GM11168 (cell line): ENCODE results near the gene PARP1.

Experiments used
- in situ Hi-C: fragments of 300-500 bp; cut with MboI; formaldehyde crosslinking; loops from one replicate; pipeline ENCODE4 v1.12.0; 2022; ENCODE audit warnings: low sequenced_read_pairs; ENCODE audit not compliant: unreplicated experiment

The PARP1 gene

DNA sequence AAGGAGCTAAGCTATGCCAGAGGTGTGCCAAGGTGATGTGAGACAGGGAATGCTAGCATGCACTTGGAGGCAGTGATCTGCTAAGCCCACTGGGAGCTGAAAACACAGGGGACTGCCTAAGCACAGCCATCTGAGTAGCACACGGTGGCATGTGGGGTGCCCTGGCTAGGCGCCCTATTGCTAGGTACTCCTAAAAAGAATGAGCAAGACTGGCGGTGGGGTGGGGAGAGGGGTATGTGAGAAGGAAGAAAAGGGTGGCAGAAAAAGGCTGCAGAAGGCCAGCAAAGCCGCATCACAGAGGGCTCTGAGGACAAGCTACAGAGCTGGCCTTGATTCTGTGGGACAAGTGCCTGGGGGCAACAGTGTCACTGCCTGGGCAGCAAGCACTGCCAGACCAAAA is 23.9 kb downstream of the PARP1 start:
- in situ Hi-C loops: no loop called here

DNA sequence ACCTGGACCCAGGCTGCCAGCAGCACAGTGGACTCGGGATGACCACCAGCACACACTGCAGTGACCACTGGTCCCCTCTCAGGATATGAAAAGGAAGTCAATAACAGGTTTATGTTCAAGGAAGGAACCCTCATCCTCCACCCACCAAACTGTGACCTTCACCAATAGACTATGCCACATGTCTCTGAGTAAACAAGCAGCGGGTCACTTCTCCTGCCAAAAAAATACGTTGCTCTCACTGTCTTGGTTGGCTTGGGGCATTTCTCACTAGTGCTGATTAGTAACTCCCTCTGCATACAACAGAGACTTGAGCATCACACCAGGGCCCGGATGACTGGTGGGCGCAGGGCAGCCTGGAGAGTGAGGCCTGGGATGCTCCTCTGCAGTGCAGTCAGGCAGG is 25.9 kb downstream of the PARP1 start:
- in situ Hi-C loops: no loop called here

DNA sequence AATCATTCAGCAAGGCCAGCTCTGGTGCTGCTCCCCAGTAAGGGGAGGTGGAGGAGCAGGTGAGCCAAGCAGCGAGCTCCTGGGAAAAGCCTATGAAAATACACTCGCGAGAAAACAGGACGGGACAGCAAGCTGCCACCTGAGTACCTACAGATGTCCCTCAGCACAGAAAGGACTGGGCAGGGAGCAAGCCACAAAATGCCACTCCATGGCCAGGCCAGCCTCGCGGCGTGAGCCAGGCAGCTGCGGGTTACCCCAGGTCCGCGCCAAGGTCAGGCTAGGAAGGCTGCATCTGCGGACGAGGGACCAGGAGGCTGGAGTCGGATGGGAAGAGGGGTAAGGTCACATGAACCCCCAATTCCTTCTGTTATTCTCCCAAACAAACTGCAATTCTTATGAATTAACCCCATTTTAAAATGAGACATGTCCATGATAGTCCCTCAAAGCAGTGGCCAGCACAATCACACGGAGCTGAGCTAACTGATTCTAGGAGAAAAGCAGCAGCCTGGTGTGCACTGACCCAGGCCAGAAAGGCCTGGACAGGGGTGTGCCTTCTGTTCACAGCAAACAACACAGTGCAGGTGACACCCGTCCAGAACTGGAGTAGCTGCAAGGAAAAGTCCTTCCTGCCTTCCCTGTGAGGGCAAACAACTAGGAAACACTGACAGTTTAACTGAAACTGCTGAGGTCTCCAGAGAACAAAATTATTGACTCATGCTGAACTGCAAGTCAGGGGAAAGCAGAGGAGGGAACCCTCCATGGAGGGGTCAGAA is 26.5 kb downstream of the PARP1 start:
- in situ Hi-C loops: no loop called here

DNA sequence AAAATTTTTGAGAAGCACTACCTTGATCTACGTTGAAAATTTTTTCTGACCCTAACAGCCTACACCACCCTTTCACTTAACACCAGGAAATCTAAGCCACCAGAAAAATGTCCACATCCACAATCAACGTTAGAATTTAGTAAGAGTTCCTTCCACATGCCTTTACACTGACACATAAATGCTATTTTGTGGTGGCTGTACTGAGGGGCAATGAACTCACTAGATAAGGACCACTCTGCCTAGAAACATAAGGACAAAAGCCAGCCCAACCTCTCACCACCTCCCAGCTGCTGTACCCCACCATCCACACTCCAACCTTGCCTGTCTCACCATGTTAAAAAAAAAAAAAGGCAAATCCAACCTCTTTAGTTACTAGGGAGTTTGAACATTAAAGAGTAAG is 29.8 kb downstream of the PARP1 start:
- in situ Hi-C loops: no loop called here

DNA sequence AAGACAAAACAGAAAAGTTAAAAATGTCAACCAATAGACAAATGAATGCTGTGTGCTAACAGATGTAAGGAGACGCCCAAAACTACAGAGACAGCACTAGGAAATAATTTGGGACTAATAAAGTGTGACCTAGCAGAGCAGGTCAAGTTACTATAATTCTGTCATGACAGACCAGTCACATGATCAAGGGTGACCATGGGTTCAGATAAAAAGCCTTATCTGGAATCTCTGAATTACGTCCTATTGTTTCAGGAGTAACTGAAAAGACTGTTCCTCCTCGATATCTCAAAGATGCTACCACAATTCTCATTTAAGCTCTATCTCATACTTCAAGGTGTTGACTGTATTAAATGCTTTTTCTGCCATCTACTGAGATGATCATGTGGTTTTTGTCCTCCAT is 31.6 kb downstream of the PARP1 start:
- in situ Hi-C loops: no loop called here

DNA sequence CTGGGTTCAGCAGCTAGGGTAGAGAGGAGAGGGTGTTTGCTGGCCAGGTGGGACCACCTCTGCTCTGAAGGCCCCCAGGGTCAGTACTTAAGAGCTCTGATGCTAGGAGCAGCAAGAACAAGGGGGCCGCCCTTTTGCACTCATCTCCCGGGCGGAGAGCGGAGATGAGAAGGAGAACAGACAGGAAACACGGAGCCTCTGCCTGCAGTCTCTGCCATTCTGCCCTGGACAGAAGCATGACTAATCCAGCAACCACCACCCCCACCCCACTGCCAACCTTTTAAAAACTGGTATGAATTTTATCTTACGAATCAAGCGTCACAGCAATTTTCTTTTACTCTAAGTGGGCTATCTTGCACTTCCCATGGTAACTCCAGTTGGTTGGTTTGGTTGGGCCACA is 34.5 kb downstream of the PARP1 start:
- in situ Hi-C loops: no loop called here

DNA sequence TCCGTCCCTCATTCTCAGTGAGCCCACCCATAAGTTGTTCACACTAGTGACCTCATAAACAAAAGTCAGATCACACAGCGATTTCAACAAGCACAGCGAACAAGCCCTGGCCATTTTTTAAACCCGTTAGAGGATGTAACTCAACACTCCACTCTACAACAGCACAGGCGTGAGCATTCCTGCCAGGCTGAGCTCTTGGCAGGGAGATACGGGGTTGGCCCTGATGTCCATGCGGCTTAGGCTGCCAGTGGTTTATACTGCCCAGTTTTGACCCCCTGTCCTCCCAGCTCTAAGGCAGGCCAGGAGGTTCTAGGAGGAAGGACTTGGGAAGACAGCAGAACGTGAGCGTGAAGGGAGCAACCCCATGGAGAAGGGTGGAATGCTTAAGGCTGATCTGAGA is 35.0 kb downstream of the PARP1 start:
- in situ Hi-C loops: no loop called here

DNA sequence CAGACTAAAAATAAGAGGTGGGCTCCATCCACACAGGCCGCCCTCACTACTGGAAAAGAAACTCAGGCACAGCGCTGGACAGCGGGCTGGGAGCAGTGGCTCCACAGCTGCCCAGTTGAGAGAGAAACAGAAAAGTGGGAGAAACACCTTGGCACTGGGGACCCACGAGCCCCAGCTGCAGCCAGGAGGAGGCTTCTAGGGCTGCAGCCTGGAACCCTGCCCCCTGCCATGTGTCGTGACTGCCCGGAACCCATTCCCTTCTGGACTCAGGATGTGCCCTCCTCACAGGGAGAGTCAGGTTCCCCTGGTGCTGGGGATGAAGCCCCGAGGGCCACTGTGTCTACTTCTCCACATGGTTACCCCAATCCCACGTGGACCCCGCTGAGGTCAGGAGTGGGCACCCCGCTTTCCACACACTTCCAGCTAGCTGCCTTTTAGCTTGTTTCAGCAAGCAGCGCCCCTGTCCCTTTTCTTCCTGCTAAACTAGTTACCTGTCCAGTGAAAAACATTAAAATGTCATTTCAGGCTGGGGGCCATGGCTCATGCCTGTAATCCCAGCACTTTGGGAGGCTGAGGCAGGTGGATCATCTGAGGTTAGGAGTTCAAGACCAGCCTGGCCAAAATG is 35.9 kb downstream of the PARP1 start:
- in situ Hi-C loops: no loop called here

DNA sequence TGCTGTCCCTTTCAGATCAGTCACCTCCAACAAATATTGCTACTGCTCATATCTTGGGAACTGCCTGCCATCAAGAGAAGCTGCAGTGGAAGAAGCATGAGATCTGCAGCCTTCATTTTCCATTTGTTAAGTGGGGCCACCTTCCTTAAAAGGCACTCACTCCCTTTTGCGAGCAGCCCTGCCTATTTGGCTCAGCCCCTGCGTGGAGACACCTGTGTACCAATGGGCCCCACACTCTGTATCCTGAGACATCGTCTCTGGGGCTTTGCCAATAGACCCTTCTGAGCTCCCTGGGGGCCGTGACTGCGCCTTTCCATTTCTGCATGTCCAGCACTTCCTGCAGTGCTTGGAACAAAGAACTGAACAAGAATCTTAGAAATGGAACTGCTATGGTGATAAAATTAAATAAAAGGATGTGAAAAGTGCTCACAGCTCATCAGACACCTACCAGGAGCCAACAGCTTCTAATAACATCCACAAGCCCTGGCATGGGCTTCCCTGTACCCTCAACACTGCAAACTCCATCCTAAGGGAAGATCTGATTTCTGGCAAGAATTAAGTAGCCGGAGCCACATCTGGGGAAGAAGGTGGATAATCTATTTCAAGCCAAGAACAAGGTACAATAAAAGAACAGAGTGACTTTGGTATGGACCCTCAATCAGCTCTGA is 36.7 kb downstream of the PARP1 start:
- in situ Hi-C loops: no loop called here

DNA sequence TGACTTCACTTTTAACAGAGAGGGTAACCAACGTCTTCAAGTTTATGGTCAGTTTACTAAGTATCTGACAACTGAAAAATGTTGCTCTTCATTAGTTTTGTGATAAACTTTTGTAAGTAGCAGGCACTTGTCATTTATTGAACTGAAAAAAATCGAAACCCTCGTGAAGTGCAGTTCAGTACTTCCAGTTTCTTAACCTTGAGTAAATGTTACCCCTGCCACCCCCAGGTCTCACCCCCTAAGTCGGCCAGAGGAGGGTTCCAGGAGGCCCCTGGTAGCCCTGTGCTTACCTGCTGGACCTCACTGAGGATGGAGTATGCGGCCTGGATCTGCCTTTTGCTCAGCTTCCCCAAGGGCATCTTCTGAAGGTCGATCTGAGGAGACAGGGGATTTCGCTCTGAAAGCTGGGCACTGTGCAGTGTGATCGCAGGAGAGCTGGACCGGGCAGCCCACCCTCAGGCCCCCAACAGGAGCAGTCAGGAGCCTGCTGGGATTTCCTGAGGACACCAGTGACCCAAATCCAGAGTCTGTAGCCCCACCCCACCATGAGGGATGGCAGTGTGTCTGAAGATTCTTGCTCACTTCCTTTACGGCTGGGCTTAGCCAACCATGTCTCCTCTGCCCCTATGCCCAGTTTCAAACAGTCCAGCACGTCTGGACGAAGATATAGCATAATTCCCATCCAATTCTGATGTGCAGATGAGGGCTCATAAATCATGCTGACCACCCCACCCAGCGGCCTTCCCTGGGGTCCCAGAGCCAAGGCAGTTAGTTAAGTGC is 37.6 kb downstream of the PARP1 start:
- in situ Hi-C loops: no loop called here

DNA sequence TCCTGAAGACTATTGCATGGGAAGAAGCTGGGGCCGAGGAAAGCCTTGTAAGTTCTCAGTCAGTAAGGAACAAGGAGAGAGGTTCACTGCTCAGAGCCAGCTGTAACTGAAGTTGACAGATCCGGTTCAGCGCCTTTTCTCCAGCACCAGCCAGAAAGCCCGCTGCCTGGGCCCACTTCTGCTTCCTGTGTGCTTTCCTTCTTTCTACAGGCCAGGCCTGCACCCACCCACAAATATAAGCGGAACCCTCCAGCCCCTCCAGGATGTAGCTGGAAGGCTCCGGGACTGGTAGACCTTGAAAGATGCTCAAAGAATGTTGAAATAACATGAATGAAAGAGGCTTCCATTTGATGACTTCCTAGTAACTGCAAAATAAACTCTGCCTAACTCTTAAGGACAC is 38.8 kb downstream of the PARP1 start:
- in situ Hi-C loops: loop anchor here (5.0 kb wide), 1 partner anchor 97 kb away; no protein-coding TSS in a partner anchor

DNA sequence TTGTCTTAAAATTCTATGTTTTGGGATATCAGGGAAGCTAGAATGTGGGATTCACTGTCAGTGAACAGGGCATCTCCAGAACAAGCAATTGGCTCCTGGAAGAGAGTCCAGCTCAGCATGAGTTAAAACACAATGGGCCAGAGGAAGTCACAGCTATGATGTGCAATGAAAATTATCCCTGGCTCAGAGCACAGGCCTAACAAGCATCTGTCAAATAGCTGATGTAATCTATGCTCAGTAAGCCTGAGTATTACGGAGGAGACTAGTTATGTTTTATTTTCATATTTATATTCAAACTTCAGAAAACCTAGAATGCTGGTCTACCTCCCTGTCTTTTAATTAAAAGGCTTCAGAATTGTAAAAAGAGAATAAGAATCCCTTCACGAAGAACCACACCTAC is 41.6 kb downstream of the PARP1 start:
- in situ Hi-C loops: loop anchor here (5.0 kb wide), 1 partner anchor 94 kb away; no protein-coding TSS in a partner anchor

DNA sequence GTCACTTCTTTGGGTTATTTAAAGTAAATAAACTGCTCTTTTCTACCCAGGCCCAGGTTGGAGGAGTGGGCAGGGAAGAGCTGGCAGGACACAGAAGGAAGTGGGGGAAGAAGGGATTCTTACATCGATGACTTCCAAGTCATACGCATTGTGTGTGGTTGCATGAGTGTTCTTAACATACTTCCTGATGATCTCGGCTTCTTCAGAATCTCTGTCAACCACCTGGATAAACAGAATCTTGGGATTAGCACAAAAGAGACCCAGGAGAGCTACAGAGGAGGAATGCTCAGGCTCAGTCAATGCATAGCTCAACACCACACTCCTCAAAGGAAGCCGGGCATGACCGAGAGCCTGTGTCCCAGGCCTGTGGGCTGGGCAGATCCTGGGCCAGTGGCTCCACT is 42.1 kb downstream of the PARP1 start:
- in situ Hi-C loops: loop anchor here (5.0 kb wide), 1 partner anchor 94 kb away; no protein-coding TSS in a partner anchor

DNA sequence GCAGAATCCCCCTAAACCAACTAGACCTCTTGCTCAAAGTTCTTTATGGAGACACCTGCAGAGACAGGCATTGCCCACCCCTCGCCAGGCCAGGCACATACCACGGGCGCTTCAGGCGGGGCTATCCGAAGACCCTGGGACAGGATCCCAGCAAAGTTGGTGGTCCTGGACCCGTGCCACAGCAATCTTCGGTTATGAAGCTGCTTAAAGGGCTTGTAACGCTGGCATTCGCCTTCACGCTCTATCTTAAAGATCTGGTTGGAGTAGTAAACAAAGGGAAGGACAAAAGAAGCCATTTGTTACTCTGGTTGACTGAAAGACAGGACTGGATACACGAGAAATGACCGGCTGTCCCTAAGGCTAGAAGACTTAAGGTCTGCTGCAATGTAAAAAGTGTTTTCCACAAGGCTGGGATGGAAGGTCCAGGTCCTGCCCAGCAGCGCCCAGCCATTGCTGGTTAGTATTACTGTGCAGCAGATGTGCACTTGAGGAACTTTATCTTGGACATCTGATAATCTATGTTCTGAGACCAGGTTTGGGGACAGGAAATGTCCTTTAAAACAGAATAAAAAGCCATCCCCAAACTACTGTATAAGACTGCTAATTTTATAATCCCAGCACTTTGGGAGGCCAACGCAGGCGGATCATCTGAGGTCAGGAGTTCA is 42.9 kb downstream of the PARP1 start:
- in situ Hi-C loops: loop anchor here (5.0 kb wide), 1 partner anchor 93 kb away; no protein-coding TSS in a partner anchor

DNA sequence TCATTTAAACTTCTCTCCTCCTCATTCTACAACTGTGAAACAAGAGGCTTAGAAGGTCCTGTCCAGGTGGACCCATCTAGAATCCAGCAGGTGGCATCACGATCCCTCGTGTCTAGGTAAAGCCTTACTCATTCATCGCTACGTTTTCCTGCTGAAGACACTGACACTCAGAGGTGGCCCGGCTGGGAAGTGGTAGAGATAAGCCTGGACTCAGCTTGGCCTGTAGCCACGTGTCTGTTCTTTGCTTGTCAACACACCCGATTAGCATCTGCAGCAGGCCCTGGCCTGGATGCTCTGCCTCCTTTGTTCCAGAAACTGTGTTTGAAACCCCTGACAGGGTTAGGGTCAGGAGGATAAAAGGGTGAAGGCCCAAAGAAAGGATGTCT is 43.4 kb downstream of the PARP1 start:
- in situ Hi-C loops: no loop called here

DNA sequence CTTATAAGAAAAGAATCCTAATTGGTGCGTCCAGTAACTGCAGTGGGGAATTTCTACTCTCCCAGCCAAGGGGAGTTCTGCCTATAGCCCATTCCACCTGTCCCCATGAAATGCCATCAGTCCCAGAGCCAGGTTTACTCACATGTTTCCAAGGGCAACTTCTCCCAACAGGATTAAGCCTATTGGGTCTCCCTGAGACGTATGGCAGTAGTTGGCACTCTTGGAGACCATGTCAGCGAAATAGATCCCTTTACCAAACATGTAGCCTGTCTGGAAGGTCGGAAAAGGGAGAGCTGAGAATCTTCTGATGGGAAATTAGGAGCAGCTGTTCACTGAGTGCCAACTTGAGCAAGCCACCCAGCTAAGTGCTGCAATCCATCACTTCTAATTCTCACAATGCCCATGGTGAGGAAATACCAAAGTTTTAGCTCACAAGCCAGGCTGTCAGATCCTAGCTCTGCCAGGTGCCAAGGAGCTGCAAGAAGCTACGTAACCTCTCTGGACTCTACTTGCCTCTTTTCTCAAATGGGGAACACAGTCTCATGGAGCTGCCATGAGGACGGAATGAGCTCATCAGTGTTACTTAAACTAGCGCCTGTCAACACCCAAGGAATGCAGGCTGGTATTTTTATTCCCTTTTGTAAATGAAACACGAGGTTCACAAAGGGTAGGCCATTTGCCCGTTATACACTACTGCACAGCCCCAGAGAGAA is 43.9 kb downstream of the PARP1 start:
- in situ Hi-C loops: no loop called here

DNA sequence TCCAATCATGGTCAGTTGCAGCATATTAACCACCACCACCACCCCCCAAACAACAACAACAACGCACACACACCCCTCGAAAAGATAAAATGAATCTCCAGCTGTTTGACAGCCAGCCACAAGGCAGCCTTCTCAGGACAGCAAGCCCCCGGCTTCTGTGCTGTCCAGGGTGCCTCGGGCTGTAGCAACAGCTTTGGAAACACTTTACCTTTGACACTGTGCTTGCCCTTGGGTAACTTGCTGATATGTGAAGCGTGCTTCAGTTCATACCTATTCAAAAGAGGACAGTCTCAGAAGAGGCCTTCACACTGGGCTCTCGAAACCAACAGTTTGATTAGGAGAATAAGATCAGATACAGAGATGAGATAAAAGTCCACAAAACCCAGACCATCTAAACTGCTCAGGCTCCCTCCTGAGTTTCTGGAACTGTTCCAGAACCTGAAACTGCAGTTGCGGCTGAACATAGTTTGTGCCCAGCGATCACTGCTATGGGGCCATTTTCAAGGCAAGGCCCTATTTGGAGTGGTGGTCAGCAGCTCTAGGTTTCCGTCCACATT is 44.9 kb downstream of the PARP1 start:
- in situ Hi-C loops: no loop called here

DNA sequence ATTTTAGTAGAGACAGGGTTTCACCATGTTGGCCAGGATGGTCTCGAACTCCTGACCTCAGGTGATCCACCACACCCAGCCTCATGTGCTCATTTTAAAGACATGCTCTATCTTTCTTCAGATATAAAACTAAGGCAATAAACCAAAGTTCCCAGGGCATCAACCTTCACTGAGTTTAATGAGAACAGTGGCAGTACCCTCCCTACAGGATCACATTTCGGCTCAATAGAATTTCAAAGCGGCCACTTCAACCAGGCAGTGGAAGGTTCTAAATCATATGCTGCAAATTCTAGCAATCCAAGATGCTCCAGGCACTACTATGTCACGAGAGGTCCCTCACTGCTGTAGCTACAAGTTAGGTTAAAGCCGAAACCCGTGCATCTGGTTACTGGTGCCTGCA is 45.5 kb downstream of the PARP1 start:
- in situ Hi-C loops: no loop called here

DNA sequence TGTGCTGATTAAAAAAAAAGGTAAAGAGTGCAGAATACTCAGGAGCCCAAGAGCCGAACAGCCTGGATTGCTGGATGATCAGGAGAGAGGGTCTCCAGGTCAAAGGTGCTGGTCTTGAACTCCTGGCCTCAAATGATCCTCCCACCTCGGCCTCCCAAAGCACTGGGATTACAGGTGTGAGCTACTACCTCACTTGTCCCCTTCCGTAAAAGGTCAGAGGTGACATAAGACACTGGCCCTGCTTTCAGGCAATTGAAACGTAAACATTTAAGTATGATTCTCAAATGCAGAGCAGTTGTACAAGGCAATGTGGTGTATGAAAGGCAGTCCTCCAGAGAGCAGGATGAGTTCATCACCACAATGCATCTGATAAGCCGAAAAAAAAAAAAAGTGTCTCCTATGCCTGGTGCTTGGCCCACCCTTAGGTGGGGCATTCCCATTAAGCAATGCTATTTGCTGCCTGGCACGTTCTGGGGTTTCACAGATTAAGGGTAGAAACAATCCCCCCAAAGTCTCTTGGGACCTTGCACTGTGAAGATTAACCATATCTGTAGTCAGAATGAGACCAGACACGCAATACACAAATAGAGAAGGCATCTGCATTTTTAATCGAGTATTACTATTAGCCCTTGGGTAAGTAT is 47.7 kb downstream of the PARP1 start:
- in situ Hi-C loops: no loop called here
